PC-3 (cell line): Measurements from ENCODE around the gene TBCEL. TPM values are rescaled to one million over a fixed set of nuclear protein-coding genes. Genes with fewer than 3 reads are reported as not detected.
A peak's percentile ranks its signal among the peaks of the same experiment; 100 is the strongest.

Experiments used
- ATAC-seq: fragments of 200-7000 bp; cut with Tn5 transposase; 2 replicates; pipeline ENCODE4 v1.9.1; 2020; ENCODE audit warnings: mild to moderate bottlenecking, moderate library complexity
- BruUV-seq: library from RNA; stranded (reverse); fragments of 400-500 nt; replicated peaks from 2 replicates; lab custom pipeline; 2021; lab: Mats Ljungman, UMichigan
- CTCF ChIA-PET: fragments of 300-600 bp; sonication (Branson Sonifier 250); formaldehyde crosslinking; loops from one replicate; lab custom pipeline; 2022; ENCODE audit warnings: antibody characterized with exemption; lab: Charles Lee
- POLR2A ChIA-PET: fragments of 300-600 bp; sonication (Branson Sonifier 250); formaldehyde crosslinking; loops from one replicate; lab custom pipeline; 2022; ENCODE audit warnings: antibody characterized with exemption; ENCODE audit not compliant: unreplicated experiment; lab: Charles Lee
- DNase-seq: peaks from one replicate; pipeline ENCODE4 v3.0.0-alpha.2; 2015
- H2AFZ ChIP-seq: fragments of 300-600 bp; sonication (generic); 2 replicates; pipeline ENCODE4 v1.6.0; 2016; ENCODE audit warnings: antibody characterized with exemption, low read length
- H3F3A ChIP-seq: fragments of 300-600 bp; sonication (generic); one replicate; pipeline ENCODE4 v1.6.0; 2017; ENCODE audit warnings: antibody characterized with exemption, low read length, control low read depth, mild to moderate bottlenecking; ENCODE audit not compliant: unreplicated experiment
- H3K27ac ChIP-seq: fragments of 300-600 bp; sonication (generic); 2 replicates; pipeline ENCODE4 v1.5.1; 2016; ENCODE audit warnings: mild to moderate bottlenecking, low read length
- H3K27me3 ChIP-seq: fragments of 300-600 bp; sonication (generic); 2 replicates; pipeline ENCODE4 v1.6.1; 2016; ENCODE audit warnings: low read length, mixed read lengths
- H3K36me3 ChIP-seq: fragments of 300-600 bp; sonication (generic); 2 replicates; pipeline ENCODE4 v1.6.1; 2016; ENCODE audit warnings: low read depth, mixed run types, low read length, mixed read lengths
- H3K4me1 ChIP-seq: fragments of 300-600 bp; sonication (generic); 2 replicates; pipeline ENCODE4 v1.5.1; 2016; ENCODE audit warnings: low read length; ENCODE audit not compliant: insufficient read depth
- H3K4me2 ChIP-seq: fragments of 300-600 bp; sonication (generic); 2 replicates; pipeline ENCODE4 v1.6.0; 2016; ENCODE audit warnings: low read length
- H3K4me3 ChIP-seq: fragments of 300-600 bp; sonication (generic); 2 replicates; pipeline ENCODE4 v1.5.1; 2016; ENCODE audit warnings: mild to moderate bottlenecking, low read length, mixed read lengths
- H3K79me2 ChIP-seq: fragments of 300-600 bp; sonication (generic); 2 replicates; pipeline ENCODE4 v1.6.1; 2017; ENCODE audit warnings: low read length, mixed read lengths
- H3K9ac ChIP-seq: fragments of 300-600 bp; sonication (generic); 2 replicates; pipeline ENCODE4 v1.6.0; 2016; ENCODE audit warnings: mild to moderate bottlenecking, low read length
- H3K9me2 ChIP-seq: fragments of 300-600 bp; sonication (generic); replicated peaks from 2 replicates; pipeline ENCODE4 v1.6.1; 2016; ENCODE audit warnings: mixed run types, low read length, mixed read lengths
- H3K9me3 ChIP-seq: fragments of 300-600 bp; sonication (generic); 2 replicates; pipeline ENCODE4 v1.6.1; 2016; ENCODE audit warnings: low read length, mixed read lengths
- H4K20me1 ChIP-seq: fragments of 300-600 bp; sonication (generic); 2 replicates; pipeline ENCODE4 v1.6.1; 2016; ENCODE audit warnings: low read length, mixed read lengths
- EZH2 ChIP-seq: fragments of 300-600 bp; sonication (generic); IDR thresholded peaks from one replicate; pipeline ENCODE4 v1.6.1; 2017; ENCODE audit warnings: antibody characterized with exemption, mild to moderate bottlenecking, low read length; ENCODE audit not compliant: unreplicated experiment
- EZH2phosphoT487 ChIP-seq: fragments of 300-600 bp; sonication (generic); IDR thresholded peaks from 2 replicates; pipeline ENCODE4 v1.6.1; 2018; ENCODE audit warnings: mild to moderate bottlenecking, antibody characterized with exemption, low read length, borderline replicate concordance
- intact Hi-C: fragments of 100-400 bp; cut with micrococcal nuclease; formaldehyde crosslinking; loops from 2 replicates; pipeline ENCODE4 v1.9.0; 2023
- total RNA-seq: library from RNA; depleted of rRNA; stranded (reverse); fragments of >200 nt; gene quantifications from 2 replicates; pipeline ENCODE4 v1.2.3, GENCODE V29; 2014
- TF ChIP-seq, protein P1 (sequence below): fragments of 300-600 bp; sonication (generic); conservative IDR thresholded peaks from 2 replicates; pipeline ENCODE4 v1.5.1; 2017; ENCODE audit warnings: antibody characterized with exemption, low read depth, mild to moderate bottlenecking, low read length

TBCEL gene
- total RNA-seq, 1 experiment from 2014 or later, result 6.6 TPM

DNA sequence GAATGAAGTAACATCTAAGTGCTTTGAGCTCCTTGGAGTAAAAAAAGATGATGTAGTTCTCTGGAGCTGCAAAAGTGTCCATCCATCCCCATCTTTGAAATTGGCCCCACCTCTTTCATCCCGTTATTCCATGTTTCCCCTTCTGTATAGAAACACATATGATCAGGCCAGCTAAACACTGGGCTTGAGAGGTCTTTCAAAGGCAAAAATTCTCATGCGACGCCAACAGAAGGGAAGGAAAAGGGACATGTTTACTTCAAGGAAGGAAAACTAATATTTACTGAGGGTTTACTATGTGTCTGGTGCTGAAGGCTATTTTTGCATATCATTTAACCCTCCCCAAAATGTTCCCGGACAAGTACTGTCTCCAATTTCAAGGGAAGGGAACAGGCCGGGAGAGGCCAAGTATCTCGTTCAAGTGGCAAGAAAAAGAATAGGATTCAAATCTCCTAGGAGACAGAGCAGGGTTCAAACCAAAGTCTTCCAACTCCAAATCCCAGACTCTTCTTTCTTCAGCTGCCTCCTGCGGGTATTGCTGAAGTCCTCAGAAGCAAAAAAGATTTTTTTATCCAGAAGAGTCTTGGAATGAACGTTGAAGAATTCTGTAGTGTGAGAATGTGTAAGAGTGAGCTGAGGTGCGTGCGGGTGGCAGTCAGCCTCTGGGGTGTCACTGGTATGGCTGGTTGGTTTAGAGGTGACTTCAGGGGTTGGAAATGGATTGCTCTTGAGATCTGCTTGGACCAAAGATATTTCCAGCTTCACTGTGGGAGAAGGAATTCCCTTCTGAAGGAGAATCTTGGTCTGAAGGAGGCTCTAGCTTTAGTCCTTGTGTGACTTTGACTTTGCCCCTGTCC, 87.2 kb downstream of the TBCEL start:
- no peak overlapping the region for H3K9ac ChIP-seq
- no peaks in the 10 kb centered on the region for H3K9me2 ChIP-seq
- POLR2A ChIA-PET, result interaction anchor here (0.7 kb wide), 1 partner anchor 169 kb away, joined by 3 read pairs; no protein-coding TSS in a partner anchor
- no TSS peak for BruUV-seq
- no peaks in the 10 kb centered on the region for H3K9me3 ChIP-seq
- H3K36me3 ChIP-seq, result no peaks in the 10 kb centered on the region
- H3K4me3 ChIP-seq, result no peak overlapping the region
- no peak for TF ChIP-seq EZH2
- no peak for TF ChIP-seq EZH2phosphoT487
- TF ChIP-seq, protein P1, sequence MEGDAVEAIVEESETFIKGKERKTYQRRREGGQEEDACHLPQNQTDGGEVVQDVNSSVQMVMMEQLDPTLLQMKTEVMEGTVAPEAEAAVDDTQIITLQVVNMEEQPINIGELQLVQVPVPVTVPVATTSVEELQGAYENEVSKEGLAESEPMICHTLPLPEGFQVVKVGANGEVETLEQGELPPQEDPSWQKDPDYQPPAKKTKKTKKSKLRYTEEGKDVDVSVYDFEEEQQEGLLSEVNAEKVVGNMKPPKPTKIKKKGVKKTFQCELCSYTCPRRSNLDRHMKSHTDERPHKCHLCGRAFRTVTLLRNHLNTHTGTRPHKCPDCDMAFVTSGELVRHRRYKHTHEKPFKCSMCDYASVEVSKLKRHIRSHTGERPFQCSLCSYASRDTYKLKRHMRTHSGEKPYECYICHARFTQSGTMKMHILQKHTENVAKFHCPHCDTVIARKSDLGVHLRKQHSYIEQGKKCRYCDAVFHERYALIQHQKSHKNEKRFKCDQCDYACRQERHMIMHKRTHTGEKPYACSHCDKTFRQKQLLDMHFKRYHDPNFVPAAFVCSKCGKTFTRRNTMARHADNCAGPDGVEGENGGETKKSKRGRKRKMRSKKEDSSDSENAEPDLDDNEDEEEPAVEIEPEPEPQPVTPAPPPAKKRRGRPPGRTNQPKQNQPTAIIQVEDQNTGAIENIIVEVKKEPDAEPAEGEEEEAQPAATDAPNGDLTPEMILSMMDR, result no peak
- no peak overlapping the region for H3K4me2 ChIP-seq
- intact Hi-C loops, result loop anchor here (5.0 kb wide), 1 partner anchor 424 kb away; no protein-coding TSS in a partner anchor
- no peak overlapping the region for H2AFZ ChIP-seq
- peaks cover 43% of the 10 kb centered on the region for H3K27me3 ChIP-seq
- no peak overlapping the region for H3K27ac ChIP-seq
- no peaks in the 10 kb centered on the region for H3F3A ChIP-seq
- ATAC-seq (no peak), DNase-seq (no peak)
- no peaks in the 10 kb centered on the region for H3K4me1 ChIP-seq
- CTCF ChIA-PET, result no interaction called here
- H4K20me1 ChIP-seq, result no peaks in the 10 kb centered on the region
- H3K79me2 ChIP-seq, result no peaks in the 10 kb centered on the region

DNA sequence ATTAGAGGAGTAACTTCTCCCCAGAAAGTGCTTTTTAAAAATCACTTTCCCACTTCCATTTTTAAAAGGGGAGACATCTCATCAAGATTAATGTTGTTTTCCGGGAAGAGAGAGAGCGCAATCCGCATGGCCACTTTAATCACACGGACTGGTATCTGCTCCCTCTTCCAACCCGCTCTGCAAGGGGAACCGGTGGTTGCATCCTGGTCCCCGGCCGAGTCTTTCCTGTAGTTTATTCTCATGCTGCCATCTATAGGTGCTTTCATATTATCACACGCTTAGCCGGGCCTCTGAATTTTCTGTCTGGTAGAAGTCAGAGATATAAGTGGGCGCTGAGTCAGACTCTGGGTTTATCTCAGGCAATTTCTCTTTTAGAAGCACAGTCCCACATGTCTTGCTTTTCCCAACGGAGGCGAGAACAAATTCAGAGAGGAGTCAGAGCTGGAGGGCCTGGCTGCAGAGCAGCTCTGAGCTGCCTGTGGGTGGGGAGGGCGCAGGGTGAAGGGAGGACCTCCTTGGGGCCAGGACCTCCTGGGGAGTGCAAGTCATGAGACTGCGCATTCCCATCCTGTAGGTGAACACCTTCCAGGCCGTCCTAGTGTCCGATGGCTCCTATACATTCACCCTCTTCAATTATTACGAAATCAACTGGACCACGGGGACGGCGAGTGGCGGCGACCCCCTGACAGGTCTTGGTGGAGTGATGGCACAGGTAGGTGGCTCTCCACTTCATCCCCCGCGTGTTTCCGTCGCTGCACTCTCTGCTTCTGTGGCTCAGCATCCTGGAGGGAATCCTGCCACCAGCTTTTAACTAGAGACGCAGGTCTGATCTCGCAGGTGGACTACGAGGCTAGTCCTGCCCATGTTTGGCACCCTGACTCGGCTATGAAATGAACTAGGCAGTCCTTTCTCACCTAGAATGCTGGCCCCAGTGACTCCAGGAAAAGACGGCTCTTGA, 88.9 kb downstream of the TBCEL start:
- intact Hi-C loops, result loop anchor here (1.0 to 5.0 kb wide), 5 partner anchors 80 to 602 kb away; partner anchors contain the start of gene GRIK4
- Histone ChIP-seq H3K27ac (no peak overlapping the region), H3K4me1 (no peaks in the 10 kb centered on the region), H3F3A (no peaks in the 10 kb centered on the region), H3K9me2 (no peaks in the 10 kb centered on the region), H4K20me1 (no peaks in the 10 kb centered on the region), H3K9me3 (no peaks in the 10 kb centered on the region), H3K9ac (no peak overlapping the region), H2AFZ (no peak overlapping the region), H3K4me3 (no peak overlapping the region), H3K79me2 (no peaks in the 10 kb centered on the region), H3K4me2 (no peak overlapping the region), H3K27me3 (peaks cover 57% of the 10 kb centered on the region), H3K36me3 (no peaks in the 10 kb centered on the region)
- no TSS peak for BruUV-seq
- peak; percentile 97 for ATAC-seq
- ChIA-PET CTCF (interaction anchor here (0.5 kb wide), 1 partner anchor 835 kb away, joined by 5 read pairs; no protein-coding TSS in a partner anchor), POLR2A (no interaction called here)
- DNase-seq, result peak; percentile 87
- TF ChIP-seq EZH2 (no peak), EZH2phosphoT487 (no peak)
- TF ChIP-seq, protein P1, result peak; percentile 89
